K562 (cell line): Measurements from ENCODE around the gene RAB11FIP2. TPM values are rescaled to one million over a fixed set of nuclear protein-coding genes. Genes with fewer than 3 reads are reported as not detected.

Source experiments
- ATAC-seq: fragments of 200-7000 bp; cut with Tn5 transposase; 3 replicates; pipeline ENCODE4 v1.9.1; 2020; ENCODE audit warnings: moderate library complexity
- BruUV-seq: library from RNA; stranded (reverse); fragments of 400-500 nt; replicated peaks from 2 replicates; lab custom pipeline; 2021; lab: Mats Ljungman, UMichigan
- CTCF ChIA-PET: fragments of 300-600 bp; formaldehyde crosslinking; extraction: SDS; loops from one replicate; lab custom pipeline; 2021; ENCODE audit warnings: low intra/inter-chr PET ratio; lab: Yijun Ruan, JAX
- POLR2A ChIA-PET: fragments of 300-600, 350-650 bp; sonication (Branson Sonifier 250); formaldehyde crosslinking; extraction: SDS; loops from one replicate; lab custom pipeline; 2021; ENCODE audit warnings: antibody characterized with exemption, inconsistent platforms; lab: Yijun Ruan, JAX
- DNase-seq, 4 experiments: peaks; one replicate each; pipeline versions ENCODE4 v3.0.0 to v3.0.0-alpha.2; 2011 to 2018; ENCODE audit warnings: low spot score in 3 of 4, mixed read lengths in 3 of 4; ENCODE audit errors: extremely low read depth in 1 of 4
- FAIRE-seq: peaks from 2 replicates; lab custom pipeline; 2011; peaks lifted over from hg19 to GRCh38; lab: Jason Lieb, UNC
- H2AFZ ChIP-seq: 2 replicates; pipeline ENCODE4 v1.6.0; 2011; ENCODE audit warnings: low read depth, low read length, control low read depth, inconsistent platforms
- H3K27ac ChIP-seq: fragments of 200-600 bp; 3 replicates; pipeline ENCODE4 v1.8.0; 2011; ENCODE audit warnings: low read depth, mild to moderate bottlenecking, control low read depth, inconsistent platforms, low read length, moderate library complexity, mixed read lengths; ENCODE audit errors: extremely low read depth
- H3K27me3 ChIP-seq, 2 experiments: fragments of 300-600 bp in 1 of 2; 2 replicates in 1 of 2; 3 replicates in 1 of 2; pipeline versions ENCODE4 v1.6.0 to v1.8.0; 2011; ENCODE audit warnings: inconsistent platforms in 2 of 2, low read length in 2 of 2, mild to moderate bottlenecking in 1 of 2, mixed read lengths in 1 of 2, moderate library complexity in 1 of 2; ENCODE audit not compliant: control insufficient read depth in 2 of 2, insufficient read depth in 2 of 2
- H3K36me3 ChIP-seq: fragments of 300-600 bp; 3 replicates; pipeline ENCODE4 v1.8.0; 2011; ENCODE audit warnings: mild to moderate bottlenecking, low read length, inconsistent platforms; ENCODE audit not compliant: control insufficient read depth, insufficient read depth
- H3K4me1 ChIP-seq, 2 experiments: fragments of 200-600 bp in 1 of 2; replicated peaks in 1 of 2; 2 replicates in 1 of 2; 3 replicates in 1 of 2; pipeline versions ENCODE4 v1.5.1 to v1.8.0; 2011; ENCODE audit warnings: inconsistent platforms in 2 of 2, low read length in 2 of 2, mild to moderate bottlenecking in 1 of 2, mixed read lengths in 1 of 2, moderate library complexity in 1 of 2; ENCODE audit not compliant: control insufficient read depth in 2 of 2, insufficient read depth in 2 of 2
- H3K4me2 ChIP-seq: 2 replicates; pipeline ENCODE4 v1.6.1; 2011; ENCODE audit warnings: low read length, control low read depth, inconsistent platforms, mixed read lengths; ENCODE audit not compliant: insufficient read depth
- H3K4me3 ChIP-seq: fragments of 200-600 bp; sonication (generic), shearing (Covaris generic); 2 replicates; pipeline ENCODE4 v1.5.1; 2016; ENCODE audit warnings: control low read depth, inconsistent platforms
- H3K79me2 ChIP-seq: fragments of 200-600 bp; 3 replicates; pipeline ENCODE4 v1.8.0; 2011; ENCODE audit warnings: low read length, inconsistent platforms; ENCODE audit not compliant: control insufficient read depth, insufficient read depth
- H3K9ac ChIP-seq, 2 experiments: 2 replicates each; pipeline versions ENCODE4 v1.6.0 to v1.6.1; 2011; ENCODE audit warnings: low read depth in 2 of 2, low read length in 2 of 2, control low read depth in 1 of 2, inconsistent platforms in 1 of 2, mild to moderate bottlenecking in 1 of 2, mixed read lengths in 1 of 2; ENCODE audit not compliant: insufficient read depth in 1 of 2
- H3K9me1 ChIP-seq: one replicate; pipeline ENCODE4 v1.6.0; 2011; ENCODE audit warnings: inconsistent platforms, mild to moderate bottlenecking, low read length, moderate library complexity; ENCODE audit not compliant: control insufficient read depth, insufficient read depth
- H3K9me3 ChIP-seq: replicated peaks from 2 replicates; pipeline ENCODE4 v1.5.1; 2011; ENCODE audit warnings: low read depth, low read length, inconsistent platforms; ENCODE audit not compliant: control insufficient read depth, insufficient read depth
- H4K20me1 ChIP-seq: replicated peaks from 2 replicates; pipeline ENCODE4 v1.6.1; 2011; ENCODE audit warnings: low read length, inconsistent platforms, mixed read lengths; ENCODE audit not compliant: control insufficient read depth, insufficient read depth
- CEBPB ChIP-seq: fragments of 450-650 bp; IDR thresholded peaks from 2 replicates; pipeline ENCODE4 v1.6.1; 2016; ENCODE audit warnings: missing genetic modification characterization, missing compliant biosample characterization
- FOXM1 ChIP-seq, 2 experiments: fragments of 450-650 bp in 1 of 2; sonication (generic) in 1 of 2; formaldehyde crosslinking in 1 of 2; IDR thresholded peaks; 2 replicates each; pipeline versions ENCODE4 v1.6.1 to v1.9.0; 2017 to 2022; ENCODE audit warnings: low read depth in 2 of 2, mild to moderate bottlenecking in 2 of 2, missing genetic modification reagents in 1 of 2, moderate library complexity in 1 of 2
- JUND ChIP-seq, 2 experiments: IDR thresholded peaks; 2 replicates in 1 of 2; 3 replicates in 1 of 2; pipeline ENCODE4 v1.6.1; 2011; ENCODE audit warnings: borderline replicate concordance in 2 of 2, low read depth in 2 of 2, low read length in 2 of 2, improper control_type of control experiment in 1 of 2, missing biosample characterization in 1 of 2, missing genetic modification characterization in 1 of 2, missing genetic modification reagents in 1 of 2
- KDM4B ChIP-seq, 2 experiments: fragments of 450-650 bp in 1 of 2; sonication (generic) in 1 of 2; IDR thresholded peaks; 2 replicates each; pipeline ENCODE4 v1.6.1; 2016 to 2017; ENCODE audit warnings: borderline replicate concordance in 2 of 2, antibody characterized with exemption in 1 of 2, low read depth in 1 of 2, mild to moderate bottlenecking in 1 of 2
- POLR2A ChIP-seq: fragments of 450-650 bp; conservative IDR thresholded peaks from 2 replicates; pipeline ENCODE4 v1.6.1; 2016
- SMARCA4 ChIP-seq: fragments of 450-650 bp; IDR thresholded peaks from 2 replicates; pipeline ENCODE4 v1.6.1; 2016
- TEAD4 ChIP-seq, 2 experiments: sonication (generic) in 1 of 2; formaldehyde crosslinking in 1 of 2; IDR thresholded peaks; 2 replicates each; pipeline versions ENCODE4 v1.6.1 to v1.8.0; 2012 to 2022; ENCODE audit warnings: borderline replicate concordance in 1 of 2, inconsistent platforms in 1 of 2, low read length in 1 of 2, mild to moderate bottlenecking in 1 of 2, missing genetic modification reagents in 1 of 2
- ZNF699 ChIP-seq: fragments of 250-450 bp; sonication (Bioruptor Pico); IDR thresholded peaks from 2 replicates; pipeline ENCODE4 v1.8.0; 2021; ENCODE audit warnings: mild to moderate bottlenecking, moderate library complexity; ENCODE audit not compliant: insufficient replicate concordance
- WGBS: fragments of 100-300 bp; shearing (Covaris generic); methylation state at CpG from one replicate; pipeline ENCODE4 v1.1.6; 2016; ENCODE audit warnings: low coverage, mixed read lengths; ENCODE audit not compliant: insufficient coverage; ENCODE audit errors: missing lambda C conversion rate; 5-methylcytosine and 5-hydroxymethylcytosine counted together
- in situ Hi-C: fragments of 300-500 bp; cut with MboI; formaldehyde crosslinking; loops from 4 replicates; pipeline ENCODE4 v1.15.0; 2018; ENCODE audit warnings: inconsistent platforms, mixed read lengths
- intact Hi-C: fragments of 100-400 bp; cut with micrococcal nuclease; formaldehyde crosslinking; loops from 2 replicates; pipeline ENCODE4 v1.14.2; 2022
- polyA plus RNA-seq, 8 experiments: library from polyadenylated mRNA; depleted of rRNA in 4 of 8; stranded (reverse) in 5 of 8; unstranded in 3 of 8; fragments of >200 nt; fragmentation: Nextera tagmentation in 2 of 8; fragmentation: Illumina TruSeq in 1 of 8; extraction: Ambion mirVana in 2 of 8; extraction: Trizol in 1 of 8; gene quantifications; 2 replicates each; pipeline versions ENCODE4 v1.2.1 to v1.2.3, GENCODE V29; 2011 to 2014; ENCODE audit warnings: inconsistent platforms in 1 of 8, missing spikeins in 1 of 8
- total RNA-seq, 7 experiments: library from RNA; depleted of rRNA in 6 of 7; stranded (reverse); fragments of >200 nt in 6 of 7; fragmentation: Illumina TruSeq in 2 of 7; extraction: Trizol in 2 of 7; gene quantifications; 2 replicates each; pipeline versions ENCODE4 v1.2.1 to v1.2.3, GENCODE V29; 2011 to 2021; ENCODE audit warnings: low replicate concordance in 1 of 7
- TF ChIP-seq, protein P1 (sequence below), 2 experiments: IDR thresholded peaks in 1 of 2; conservative IDR thresholded peaks in 1 of 2; 2 replicates each; pipeline ENCODE4 v1.6.1; 2016; ENCODE audit warnings: low read depth in 2 of 2, mild to moderate bottlenecking in 1 of 2, missing compliant biosample characterization in 1 of 2, missing genetic modification characterization in 1 of 2, moderate library complexity in 1 of 2
- TF ChIP-seq, protein P2 (sequence below): sonication (generic); formaldehyde crosslinking; IDR thresholded peaks from 2 replicates; pipeline ENCODE4 v1.8.1; 2022; ENCODE audit warnings: missing genetic modification reagents

The RAB11FIP2 gene
- total and polyA plus RNA-seq, 9 of the 15 experiments (the other 6 are each of a cell fraction or from before 2014, with no cell fraction given) = 3.0 to 10.6 (median 3.9) TPM

GRCh38 chr10:118012952-118013525 lies 33.7 kb downstream of the RAB11FIP2 start (continued):
- TF ChIP-seq, protein P1, sequence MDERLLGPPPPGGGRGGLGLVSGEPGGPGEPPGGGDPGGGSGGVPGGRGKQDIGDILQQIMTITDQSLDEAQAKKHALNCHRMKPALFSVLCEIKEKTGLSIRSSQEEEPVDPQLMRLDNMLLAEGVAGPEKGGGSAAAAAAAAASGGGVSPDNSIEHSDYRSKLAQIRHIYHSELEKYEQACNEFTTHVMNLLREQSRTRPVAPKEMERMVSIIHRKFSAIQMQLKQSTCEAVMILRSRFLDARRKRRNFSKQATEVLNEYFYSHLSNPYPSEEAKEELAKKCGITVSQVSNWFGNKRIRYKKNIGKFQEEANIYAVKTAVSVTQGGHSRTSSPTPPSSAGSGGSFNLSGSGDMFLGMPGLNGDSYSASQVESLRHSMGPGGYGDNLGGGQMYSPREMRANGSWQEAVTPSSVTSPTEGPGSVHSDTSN (CRISPR knock-in tag; IDR thresholded peaks at IDR 0.05; ENCODE audit: low read depth) = no peak
- TF ChIP-seq, protein P1 (tag; conservative IDR thresholded peaks at IDR 0.05; ENCODE audit: low read depth) = no peak
- no peak for TF ChIP-seq KDM4B (IDR thresholded peaks at IDR 0.05; ENCODE audit: borderline replicate concordance in 2 of 2, low read depth in 1 of 2)

DNA sequence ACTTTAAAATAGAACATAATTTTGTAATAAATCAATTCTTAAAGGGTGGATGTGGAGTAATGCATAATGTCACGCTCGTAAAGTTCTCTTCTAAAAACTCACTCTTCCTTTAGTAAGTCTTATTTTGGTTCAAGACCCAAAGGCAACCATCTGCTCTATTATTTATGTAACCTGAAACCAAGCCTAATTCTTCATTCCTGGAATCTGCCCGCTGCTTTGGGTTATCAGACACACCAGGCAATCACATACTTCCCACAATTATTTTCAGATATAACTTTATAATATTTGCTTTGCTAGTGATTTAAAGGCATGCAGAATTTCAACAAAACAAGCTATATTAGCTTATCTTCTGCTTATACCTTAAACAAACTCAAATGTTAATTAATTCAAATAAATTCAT lies 39.0 kb downstream of the RAB11FIP2 start:
- no peak overlapping the region for H3K4me3 ChIP-seq
- no peaks in the 10 kb centered on the region for H3K9me1 ChIP-seq
- H3K27me3 ChIP-seq = no peaks in the 10 kb centered on the region
- DNase-seq = peak in 1 of 4 experiments; percentile 7
- no peak overlapping the region for H3K9ac ChIP-seq
- POLR2A ChIA-PET = no interaction called here
- ATAC-seq = no peak
- no peak overlapping the region for H2AFZ ChIP-seq
- H4K20me1 ChIP-seq = no peaks in the 10 kb centered on the region
- H3K36me3 ChIP-seq = 0 out of 3 replicates have a peak, but pooled peaks cover 3% of the 10 kb centered on the region
- H3K27ac ChIP-seq = no peak overlapping the region
- CTCF ChIA-PET = no interaction called here
- in situ Hi-C loops = no loop called here
- H3K4me1 ChIP-seq = peaks cover 0 to 4% of the 10 kb centered on the region in 2 experiments; a peak in 1 of 5 replicates
- no peaks in the 10 kb centered on the region for H3K9me3 ChIP-seq
- no peak overlapping the region for H3K4me2 ChIP-seq
- intact Hi-C loops = loop anchor here (5.0 kb wide), 1 partner anchor 40 kb away; the partner anchor contains the start of gene RAB11FIP2
- no peaks in the 10 kb centered on the region for H3K79me2 ChIP-seq
- no TSS peak for BruUV-seq
- FAIRE-seq = no peak
- WGBS = 19% methylated on average over 3 of the region's 3 CpGs
- TF ChIP-seq, protein P2, sequence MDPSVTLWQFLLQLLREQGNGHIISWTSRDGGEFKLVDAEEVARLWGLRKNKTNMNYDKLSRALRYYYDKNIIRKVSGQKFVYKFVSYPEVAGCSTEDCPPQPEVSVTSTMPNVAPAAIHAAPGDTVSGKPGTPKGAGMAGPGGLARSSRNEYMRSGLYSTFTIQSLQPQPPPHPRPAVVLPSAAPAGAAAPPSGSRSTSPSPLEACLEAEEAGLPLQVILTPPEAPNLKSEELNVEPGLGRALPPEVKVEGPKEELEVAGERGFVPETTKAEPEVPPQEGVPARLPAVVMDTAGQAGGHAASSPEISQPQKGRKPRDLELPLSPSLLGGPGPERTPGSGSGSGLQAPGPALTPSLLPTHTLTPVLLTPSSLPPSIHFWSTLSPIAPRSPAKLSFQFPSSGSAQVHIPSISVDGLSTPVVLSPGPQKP (CRISPR knock-in tag) = no peak
- TF ChIP-seq ZNF699 (no peak), FOXM1 (IDR thresholded peaks at IDR 0.05; ENCODE audit: low read depth) (0 out of 2 replicates have a peak, but pooled peaks have one; percentile 14), FOXM1 (CRISPR knock-in tag; IDR thresholded peaks at IDR 0.05; ENCODE audit: low read depth) (no peak), SMARCA4 (0 out of 2 replicates have a peak, but pooled peaks have one; percentile 43), TEAD4 (IDR thresholded peaks at IDR 0.05; ENCODE audit: low read length) (peak; percentile 67; the same call in 1 of the 2 replicates), TEAD4 (CRISPR knock-in tag; IDR thresholded peaks at IDR 0.05; ENCODE audit: borderline replicate concordance) (no peak), POLR2A (no peak), CEBPB (tag) (no peak), JUND (IDR thresholded peaks at IDR 0.05; ENCODE audit: borderline replicate concordance, low read depth, low read length) (no peak), JUND (tag; IDR thresholded peaks at IDR 0.05; ENCODE audit: borderline replicate concordance, low read depth, low read length) (no peak)
